ENCODE data around the gene PRKCH.

PRKCH gene

GRCh38 chr14:61581340-61581739, 260.0 kb downstream of the PRKCH start:
- FAIRE-seq = peak; percentile 82
- DNase-seq (ENCODE audit: low spot score) = peak; percentile 61

- DNase-seq (ENCODE audit: low spot score) (no peak), FAIRE-seq (no peak)
Observed at GRCh38 chr14:61581955-61582615, 260.7 kb downstream of the PRKCH start.

- DNase-seq (ENCODE audit: low spot score) (no peak), FAIRE-seq (no peak)
Observed at GRCh38 chr14:61582815-61583214, 261.4 kb downstream of the PRKCH start.

GRCh38 chr14:61584331-61584741, 263.0 kb downstream of the PRKCH start:
- DNase-seq (ENCODE audit: low spot score) (peak; percentile 79), FAIRE-seq (peak; percentile 38)

- peak; percentile 60 for FAIRE-seq
- peak; percentile 66 for DNase-seq (ENCODE audit: low spot score)
Observed at GRCh38 chr14:61585598-61586543, 264.5 kb downstream of the PRKCH start.

GRCh38 chr14:61586544-61587055, 265.2 kb downstream of the PRKCH start:
- FAIRE-seq = no peak
- no peak for DNase-seq (ENCODE audit: low spot score)

GRCh38 chr14:61587081-61587713, 265.8 kb downstream of the PRKCH start:
- FAIRE-seq = no peak

GRCh38 chr14:61588419-61588901, 267.1 kb downstream of the PRKCH start:
- no peak for DNase-seq (ENCODE audit: low spot score)
- no peak for FAIRE-seq

More at GRCh38 chr14:61587081-61587713, 265.8 kb downstream of the PRKCH start:
- no peak for DNase-seq (ENCODE audit: low spot score)

GRCh38 chr14:61589691-61590581, 268.6 kb downstream of the PRKCH start:
- DNase-seq (ENCODE audit: low spot score) = no peak
- FAIRE-seq = no peak

GRCh38 chr14:61591862-61592261, 270.5 kb downstream of the PRKCH start:
- DNase-seq (ENCODE audit: low spot score) (no peak), FAIRE-seq (no peak)

- FAIRE-seq (no peak), DNase-seq (ENCODE audit: low spot score) (no peak)
Observed at GRCh38 chr14:61593330-61593729, 272.0 kb downstream of the PRKCH start.

- no peak for FAIRE-seq
Observed at GRCh38 chr14:61596990-61597389, 275.6 kb downstream of the PRKCH start.

GRCh38 chr14:61598980-61599379, 277.6 kb downstream of the PRKCH start:
- FAIRE-seq (no peak), DNase-seq (ENCODE audit: low spot score) (no peak)

More at GRCh38 chr14:61596990-61597389, 275.6 kb downstream of the PRKCH start:
- no peak for DNase-seq (ENCODE audit: low spot score)

GRCh38 chr14:61599942-61600341, 278.6 kb downstream of the PRKCH start:
- DNase-seq (ENCODE audit: low spot score) = no peak
- no peak for FAIRE-seq
